Activated CD4-positive, alpha-beta T cell treated with anti-CD3 and anti-CD28 coated beads for 48 hours (primary cell): ENCODE results near the gene ZNF653.
"Not testable (repeated sequence)": the region's sequence is repeated elsewhere in the genome, so short reads cannot be mapped to it uniquely, and the experiment has no call there.

Experiments used
- DNase-seq: peaks from one replicate; pipeline ENCODE4 v3.0.0-alpha.2; 2020

ZNF653 gene

DNA sequence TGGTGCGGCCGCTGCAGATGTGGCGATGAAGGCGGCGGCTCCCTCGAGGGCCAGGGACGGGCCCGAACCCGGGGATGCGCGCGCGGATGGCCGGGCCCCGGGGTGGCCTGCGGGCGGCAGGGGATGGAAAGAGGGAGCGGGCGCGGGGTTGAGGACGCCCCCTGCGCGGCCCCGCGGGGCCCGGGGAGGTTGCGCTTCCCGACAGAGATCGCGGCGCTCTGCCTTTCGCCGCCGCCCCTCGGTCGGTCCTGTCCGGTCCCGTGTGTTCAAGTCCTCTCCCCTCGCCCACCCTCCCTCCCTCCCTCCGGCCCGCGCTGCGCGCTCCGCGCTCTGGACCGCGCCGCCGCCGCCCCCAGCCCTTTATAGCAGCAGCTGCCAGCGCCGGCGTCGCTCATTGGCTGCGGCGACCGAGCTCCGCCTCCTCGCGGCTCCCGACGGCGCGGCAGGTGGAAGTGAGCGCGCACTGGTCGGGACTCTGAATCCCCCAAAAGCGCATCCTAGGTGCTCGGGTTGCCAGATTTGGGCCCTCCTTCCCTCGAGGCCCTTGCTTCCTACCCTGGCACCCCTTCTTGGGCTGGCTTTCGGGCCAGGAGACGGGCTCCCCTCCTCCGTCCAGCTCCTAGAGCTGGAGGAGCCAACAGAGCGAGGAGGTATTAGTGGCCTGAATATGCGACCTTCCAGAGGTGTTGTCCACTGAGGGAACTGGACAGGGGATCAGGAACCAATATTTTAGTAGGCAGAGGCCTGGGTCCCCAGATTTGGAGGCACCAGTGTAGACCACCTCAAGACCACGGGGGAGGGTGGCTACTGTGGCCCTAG lies 24.7 kb downstream of the ZNF653 start, which contains the start of gene ELAVL3:
Gene ELAVL3 (minus strand): TSS at position 332 of the 819 bp plus-strand sequence. CDS start 438 bp downstream, outside the sequence.
- peak; percentile 20 for DNase-seq

DNA sequence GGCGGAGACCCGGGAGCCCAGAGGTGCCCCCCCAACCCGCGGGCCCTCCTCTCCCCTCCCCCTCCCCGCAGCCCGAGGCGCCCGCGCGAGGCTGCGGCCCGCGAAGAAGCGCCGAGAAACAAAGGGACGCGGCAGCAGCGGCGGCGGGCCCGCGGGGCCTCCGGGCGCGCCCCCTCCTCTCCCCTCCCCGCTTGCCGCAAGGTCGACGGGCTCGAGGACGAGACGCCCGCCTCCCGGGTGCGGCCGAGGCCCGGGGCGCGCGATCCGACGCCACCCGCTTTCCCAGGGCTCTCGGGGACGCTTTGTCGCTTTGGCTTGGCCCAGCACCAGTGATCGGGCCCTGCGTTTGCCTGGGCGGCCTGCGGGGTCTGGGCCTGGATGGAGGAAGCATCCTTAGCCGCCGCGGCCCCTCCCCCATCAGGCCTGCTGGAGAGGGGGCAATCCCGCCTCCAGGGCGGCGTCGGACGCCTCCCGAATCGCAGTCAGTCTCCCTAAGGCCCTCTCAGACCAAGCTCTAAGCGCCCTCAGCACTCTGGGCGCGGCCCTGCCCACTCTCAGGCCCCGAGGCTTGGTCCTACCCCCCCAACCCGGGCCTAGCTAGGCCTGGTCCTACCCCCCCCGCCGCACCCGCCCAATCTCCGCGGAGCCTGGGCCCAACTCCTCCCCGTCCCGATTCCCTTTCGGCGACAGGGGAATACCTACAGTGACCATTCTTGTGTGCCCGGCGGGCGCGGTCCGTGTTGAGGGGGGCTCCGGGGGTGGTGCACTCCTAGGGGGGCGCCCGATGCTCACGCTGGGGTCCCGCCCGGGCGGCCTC lies 25.5 kb downstream of the ZNF653 start:
- no peak for DNase-seq

DNA sequence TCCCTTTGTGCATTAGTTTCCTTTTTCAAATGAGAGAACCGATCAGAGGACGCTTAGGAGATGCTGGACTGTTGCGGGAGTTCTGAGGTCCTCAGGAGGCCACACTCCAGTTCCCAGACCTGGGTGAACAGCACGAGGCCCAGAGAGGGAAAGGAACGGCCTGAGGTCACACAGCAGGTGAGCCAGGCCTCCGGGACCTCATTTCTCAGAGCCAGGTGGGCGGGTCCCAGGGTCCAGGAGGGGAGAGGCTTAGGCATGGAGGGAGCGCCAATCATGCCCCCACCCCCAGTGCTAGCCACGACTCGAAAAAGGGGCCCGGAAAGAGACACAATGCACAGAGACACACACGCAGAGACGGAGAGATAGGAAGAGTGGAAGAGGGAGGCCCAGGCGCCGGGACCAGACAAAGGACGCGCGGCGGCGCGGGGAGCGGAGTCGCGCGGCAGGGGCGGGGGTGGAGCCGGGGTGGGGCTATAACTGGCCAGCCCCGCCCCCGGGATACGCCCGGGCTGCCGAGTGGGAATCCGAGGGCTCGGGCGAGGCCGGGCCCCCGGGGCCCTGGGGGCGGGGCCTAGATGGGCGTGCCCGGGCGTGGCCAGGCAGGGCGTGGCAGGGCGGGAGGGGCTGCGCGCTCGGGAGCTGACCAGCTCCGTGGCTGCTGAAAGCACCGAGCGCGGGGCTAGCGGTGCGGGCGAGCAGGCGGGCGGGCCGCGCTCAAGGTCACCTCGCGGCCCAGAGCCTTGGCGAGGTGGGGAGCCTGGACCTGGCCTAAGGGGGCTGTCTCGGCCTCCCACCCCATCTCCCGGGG lies 26.3 kb downstream of the ZNF653 start:
- DNase-seq, result peak; percentile 64

DNA sequence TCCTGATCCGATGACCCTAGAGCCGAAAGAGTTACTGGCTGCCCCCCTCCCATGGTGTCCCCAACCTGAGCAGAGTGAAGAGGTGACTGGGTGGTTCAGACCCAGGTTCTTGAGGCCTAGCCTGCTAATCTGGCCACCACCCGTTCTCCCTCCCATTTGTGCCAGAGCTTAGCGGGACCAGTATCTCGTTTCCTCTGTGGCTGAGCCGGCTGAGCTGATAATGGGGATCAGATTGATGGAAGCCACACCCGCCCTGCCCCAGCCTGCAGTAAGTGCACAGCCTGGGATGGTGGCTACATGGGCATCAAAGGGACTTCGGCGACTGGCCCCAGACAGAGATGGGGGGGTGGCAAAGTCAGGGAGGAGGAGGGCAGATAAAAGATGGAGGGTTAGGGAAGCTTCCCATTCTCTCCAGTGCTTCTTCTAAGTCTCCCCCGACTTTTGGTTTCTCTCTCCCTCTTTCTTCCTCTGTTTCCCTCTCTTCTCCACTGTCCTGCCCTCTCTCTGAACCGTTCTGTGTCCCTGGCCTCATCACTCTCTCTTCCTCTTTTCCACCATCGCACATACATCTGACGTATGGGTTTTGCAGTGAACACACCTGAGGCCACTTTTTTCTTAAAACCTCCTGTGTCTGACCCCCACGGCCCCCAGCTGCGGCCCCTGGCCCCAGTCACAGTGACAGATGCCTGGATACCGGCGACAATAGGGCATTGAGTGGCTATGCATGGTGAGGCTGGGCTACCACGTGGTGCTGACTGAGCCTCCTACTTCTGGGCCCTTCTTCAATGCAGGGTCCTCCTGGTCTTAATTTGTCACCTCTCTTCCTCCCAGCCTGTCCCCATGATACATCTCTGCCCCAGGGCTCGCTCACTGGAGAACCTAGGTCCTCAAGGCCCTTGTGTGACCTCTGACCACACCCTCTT lies 27.2 kb downstream of the ZNF653 start:
- DNase-seq, result no peak

DNA sequence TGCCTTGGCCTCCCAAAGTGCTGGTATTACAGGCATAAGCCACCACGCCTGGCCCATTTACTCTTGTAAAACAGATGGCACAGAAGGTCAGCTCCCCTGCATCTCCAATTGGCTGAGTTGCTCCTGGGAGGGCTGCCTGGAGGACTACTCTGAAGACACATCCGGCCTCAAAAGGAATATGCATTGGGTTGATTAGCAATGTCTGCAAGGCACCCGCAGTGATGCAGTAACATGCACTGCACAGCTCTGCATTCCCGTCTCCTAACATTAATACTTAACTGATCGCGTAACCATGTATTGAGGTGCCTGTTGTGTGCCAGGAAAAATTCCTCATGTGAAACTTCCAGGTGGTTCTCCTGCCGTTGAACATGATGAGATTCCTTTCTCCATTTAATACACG lies 29.8 kb downstream of the ZNF653 start:
- DNase-seq, result no peak

DNA sequence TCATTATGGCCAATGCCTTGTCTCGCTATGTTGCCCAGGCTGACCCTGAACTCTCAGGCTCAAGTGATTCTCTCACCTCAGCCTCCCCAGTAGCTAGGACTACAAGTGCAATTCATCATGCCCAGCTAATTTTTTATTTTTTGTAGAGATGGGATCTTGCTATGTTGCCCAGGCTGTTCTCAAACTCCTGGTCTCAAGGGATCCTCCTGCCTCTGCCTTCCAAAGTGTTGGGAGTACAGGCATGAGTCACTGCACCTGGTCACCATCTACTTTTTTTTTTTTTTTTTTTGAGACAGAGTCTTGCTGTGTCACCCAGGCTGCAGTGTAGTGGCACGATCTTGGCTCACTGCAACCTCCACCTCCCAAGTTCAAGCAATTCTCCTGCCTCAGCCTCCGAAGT lies 30.3 kb downstream of the ZNF653 start:
- DNase-seq, result not testable (repeated sequence)

DNA sequence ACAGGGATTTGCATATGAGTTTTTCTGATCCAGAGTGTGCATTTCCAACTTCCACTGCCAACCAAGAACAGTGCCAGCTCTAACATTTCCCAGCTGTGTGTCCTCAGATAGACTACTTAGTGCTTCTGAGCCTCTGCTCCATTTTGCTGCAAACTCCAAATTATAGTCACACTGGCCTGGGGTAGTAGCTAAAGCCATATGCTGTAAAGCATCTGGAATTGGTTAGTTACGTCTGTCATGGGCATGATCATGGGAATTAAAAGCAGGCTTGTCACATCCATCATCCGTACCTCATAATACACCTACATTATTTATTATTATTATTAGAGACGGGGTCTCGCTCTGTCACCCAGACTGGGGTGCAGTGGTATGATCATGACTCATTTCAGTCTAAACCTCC lies 31.9 kb downstream of the ZNF653 start:
- DNase-seq, result no peak

DNA sequence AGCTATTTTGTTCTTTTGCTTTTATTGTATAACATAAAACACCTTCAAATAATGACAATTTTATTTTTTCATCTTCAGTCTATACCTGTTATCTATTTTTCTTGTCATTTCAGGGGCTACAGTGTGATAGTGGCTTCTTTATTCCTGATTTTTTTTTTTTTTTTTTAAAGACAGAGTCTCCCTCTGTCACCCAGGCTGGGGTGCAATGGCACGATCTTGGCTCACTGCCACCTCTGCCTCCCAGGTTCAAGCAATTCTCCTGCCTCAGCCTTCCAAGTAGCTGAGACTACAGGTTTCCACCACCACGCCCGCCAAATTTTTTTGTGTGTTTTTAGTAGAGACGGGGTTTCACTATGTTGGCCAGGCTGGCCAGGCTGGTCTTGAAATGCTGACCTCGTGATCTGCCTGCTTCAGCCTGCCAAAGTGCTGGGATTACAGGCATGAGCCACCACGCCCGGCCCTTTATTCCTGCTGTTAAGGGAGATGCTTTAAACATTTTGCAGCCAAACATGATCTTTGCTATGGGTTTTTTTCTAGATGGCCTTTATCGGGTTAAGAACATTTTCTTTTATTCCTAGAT lies 37.3 kb downstream of the ZNF653 start:
- DNase-seq, result not testable (repeated sequence)

DNA sequence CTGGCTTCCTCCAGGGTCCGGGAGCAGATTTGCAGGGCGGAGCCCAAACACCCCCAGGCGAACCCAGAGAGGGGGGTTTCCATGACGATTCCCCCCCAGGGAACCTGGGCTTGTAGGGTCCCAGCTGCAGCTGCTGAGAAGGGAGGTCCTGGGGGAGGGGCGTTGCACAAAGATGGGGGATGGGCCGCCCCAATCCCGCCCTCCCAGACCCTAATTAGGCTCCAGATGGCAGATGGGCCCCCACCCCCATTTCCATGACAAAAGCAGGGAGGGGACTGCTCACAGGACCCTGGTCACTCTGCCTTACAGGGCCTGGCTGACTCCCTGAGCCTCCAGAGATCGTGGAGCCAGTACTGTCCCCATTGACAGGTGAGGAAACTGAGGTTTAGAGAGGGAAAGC lies 40.0 kb downstream of the ZNF653 start:
- no peak for DNase-seq

DNA sequence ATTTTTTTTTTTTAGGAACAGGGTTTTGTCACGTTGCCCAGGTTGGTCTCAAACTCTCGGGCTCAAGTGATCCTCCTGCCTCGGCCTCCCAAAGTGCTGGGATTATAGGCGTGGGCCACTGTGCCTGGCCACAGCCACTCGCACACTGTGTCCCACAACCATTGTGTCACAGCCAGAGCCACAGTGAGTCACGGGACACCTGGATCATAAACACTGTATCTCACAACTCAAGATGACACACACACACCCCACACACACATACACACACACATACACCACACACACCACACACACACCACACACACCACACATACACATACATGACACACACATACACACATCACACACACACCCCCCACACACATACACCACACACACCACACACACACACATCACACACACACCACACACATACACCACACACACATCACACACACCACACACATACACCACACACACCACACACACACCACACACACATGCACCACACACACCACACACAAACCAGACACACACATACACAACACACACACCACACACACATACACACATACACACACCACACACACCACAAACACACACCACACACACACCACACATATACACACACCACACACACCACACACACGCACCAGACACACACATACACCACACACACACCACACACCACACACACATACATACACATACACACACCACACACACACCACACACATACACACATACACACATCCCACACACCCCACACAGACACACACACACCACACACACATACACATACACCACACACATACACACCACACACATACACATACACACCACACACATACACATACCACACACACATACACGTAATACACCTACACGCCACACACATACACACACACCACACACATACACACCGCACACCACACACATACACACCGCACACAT lies 41.0 kb downstream of the ZNF653 start:
- DNase-seq, result no peak

DNA sequence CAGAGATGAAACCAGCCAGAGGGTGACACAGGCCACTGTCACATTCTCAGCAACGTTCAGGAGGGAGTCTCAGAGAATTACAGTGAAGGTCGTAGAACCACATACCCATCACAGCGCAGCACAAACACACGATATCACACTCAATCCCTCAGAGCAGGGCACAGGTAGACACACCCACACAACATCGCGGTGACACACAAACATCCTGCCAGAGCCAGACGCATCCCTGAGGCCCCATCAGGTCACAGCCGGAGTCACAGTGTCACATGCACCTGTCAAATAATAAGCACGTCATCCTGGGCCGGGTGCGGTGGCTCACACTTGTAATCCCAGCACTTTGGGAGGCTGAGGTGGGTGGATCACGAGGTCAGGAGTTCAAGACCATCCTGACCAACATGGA lies 42.2 kb downstream of the ZNF653 start:
- peak; percentile 34 for DNase-seq

DNA sequence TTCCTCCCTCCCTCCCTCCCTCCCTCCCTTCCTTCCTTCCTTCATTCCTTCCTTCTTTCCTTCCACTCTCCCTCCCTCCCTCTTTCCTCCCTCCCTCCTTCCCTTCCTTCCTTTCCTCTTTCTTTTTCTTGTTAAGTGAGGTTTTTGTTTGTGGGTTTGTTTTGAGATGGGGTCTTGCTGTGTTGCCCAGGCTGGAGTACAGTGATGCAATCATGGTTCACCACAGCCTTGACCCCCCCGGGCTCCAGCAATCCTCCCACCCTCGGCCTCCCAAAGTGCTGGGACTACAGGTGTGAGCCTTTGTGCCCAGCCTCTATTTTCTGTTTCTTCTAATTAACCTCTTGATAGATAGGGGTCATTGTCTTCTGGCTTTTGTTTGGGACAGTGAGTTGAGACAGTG lies 44.2 kb downstream of the ZNF653 start:
- DNase-seq, result no peak

DNA sequence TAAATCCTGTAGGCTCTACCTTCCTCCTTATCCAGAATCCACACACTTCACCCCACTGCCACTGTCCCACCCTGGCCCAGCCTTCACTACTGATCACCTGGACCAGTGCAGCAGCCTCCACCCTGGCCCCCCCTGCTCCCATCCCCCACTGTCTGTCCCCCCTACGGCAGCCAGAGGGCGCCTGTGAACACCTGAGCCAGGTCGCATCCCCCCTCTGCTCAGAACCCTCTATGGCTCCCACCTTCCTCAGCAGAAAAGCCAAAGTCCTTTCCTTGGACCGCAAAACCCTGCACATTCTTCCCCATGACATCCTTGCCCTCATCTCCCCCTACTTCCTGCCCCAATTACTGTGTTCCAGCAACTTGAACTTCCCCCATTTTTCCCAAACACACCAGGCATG lies 45.4 kb downstream of the ZNF653 start:
- peak; percentile 36 for DNase-seq

DNA sequence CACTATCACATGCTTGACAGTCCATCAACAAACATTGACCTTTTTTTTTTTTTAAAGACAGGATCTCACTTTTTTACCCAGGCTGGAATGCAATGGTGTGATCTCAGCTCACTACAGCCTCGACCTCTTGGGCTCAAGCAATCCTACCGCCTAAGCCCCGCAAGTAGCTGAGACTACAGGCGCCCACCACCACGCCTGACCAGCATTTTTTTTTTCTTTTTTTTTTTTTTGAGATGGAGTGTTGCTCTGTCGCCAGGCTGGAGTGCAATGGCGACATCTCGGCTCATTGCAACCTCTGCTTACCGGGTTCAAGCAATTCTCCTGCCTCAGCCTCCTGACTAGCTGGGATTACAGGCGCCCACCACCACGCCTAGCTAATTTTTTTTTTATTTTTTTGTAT lies 46.7 kb downstream of the ZNF653 start:
- DNase-seq, result not testable (repeated sequence)

DNA sequence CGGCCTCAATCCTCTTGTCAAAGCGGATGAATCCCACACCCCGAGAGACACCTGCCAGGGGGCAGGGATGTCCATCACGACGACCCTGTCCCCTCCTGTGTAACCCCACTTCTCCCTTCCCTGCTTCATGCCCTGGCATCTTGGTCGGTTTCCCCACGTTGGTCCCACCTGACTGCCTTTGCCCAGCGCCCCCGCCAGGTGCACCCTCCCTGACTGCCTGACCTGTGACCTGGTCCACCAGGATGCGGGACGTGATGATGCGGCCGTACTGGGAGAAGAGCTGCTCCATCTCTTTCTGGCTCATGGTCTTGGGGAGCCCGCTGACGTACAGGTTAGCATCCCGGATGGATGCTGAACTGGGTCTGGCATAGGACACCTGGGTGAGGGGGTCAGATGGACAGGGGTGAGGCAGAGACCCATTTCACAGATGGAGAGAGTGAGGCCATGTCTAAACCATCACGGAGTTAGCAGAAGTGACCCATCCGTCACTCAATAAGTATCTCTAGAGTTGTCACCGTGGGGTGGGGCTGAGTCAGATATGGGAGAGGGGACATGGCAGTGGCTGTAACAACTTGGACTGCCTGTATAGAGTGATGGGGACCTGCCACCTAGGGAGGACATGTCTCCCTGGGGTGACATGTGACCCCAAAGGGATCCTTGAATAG lies 47.3 kb downstream of the ZNF653 start:
- DNase-seq, result no peak

DNA sequence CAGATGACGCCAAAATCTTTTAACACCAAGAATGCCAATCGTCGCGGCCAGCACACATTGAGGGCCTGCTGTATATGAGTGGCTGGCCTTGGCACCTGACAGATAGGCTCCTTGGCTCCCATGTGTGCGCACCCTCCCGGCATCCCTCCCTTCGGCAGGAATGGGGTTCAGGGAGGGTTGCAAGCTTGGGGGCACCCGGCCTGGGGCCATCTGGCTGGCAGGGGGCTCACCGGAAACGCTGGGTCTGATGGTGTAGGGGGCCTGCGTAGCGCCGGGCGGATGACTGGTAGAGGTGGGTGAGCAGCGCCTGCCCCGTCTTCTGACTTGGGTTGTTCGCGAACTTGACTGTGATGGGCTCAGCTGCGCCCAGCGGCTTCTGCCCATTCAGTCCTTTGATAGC lies 47.8 kb downstream of the ZNF653 start:
- DNase-seq, result no peak

DNA sequence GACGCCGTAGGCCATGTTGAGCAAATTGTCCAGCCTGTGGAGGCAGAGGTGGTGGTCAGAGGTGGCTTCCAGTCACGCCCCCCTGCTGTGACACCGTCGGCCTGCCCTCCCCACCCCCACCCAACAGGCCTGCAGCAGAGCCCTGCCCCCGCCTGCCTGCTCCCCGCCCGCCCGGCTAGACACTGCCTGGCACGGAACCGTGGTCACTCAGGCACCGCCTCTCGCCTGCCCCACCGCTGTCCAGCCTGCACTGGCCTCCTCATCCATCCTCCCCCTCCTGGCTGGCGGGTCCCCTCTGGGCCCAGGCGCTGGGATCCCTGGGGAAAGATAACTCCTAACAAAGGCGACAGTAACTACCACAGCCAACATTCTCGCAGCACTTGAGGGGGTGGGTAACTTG lies 48.5 kb downstream of the ZNF653 start:
- no peak for DNase-seq

DNA sequence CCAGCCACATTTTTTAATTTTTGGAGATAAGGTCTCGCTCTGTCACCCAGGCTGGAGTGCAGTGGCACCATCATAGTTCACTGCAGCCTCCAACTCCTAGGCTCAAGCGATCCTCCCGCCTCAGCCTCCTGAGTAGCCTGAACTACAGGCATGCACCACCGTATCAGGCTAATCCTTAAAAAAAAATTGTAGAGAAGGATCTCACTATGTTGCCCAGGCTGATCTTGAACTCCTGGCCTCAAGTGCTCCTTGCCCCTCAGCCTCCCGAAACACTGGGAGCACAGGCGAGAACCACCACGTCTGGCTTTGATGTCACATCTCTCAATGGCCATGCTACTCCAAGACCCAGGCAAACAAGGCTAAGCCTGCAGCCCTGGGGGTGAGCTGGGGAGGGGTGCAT lies 49.0 kb downstream of the ZNF653 start:
- DNase-seq, result no peak

DNA sequence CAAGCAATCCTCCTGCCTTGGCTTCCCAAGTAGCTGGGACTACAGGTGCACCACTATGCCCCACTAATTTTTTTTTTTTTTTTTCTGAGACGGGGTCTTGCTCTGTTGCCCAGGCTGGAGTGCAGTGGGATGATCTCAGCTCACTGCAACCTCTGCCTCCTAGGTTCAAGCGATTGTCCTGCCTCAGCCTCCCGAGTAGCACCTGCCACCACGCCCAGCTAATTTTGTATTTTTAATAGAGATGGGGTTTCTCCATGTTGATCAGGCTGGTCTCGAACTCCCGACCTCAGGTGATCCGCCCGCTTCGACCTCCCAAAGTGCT lies 50.4 kb downstream of the ZNF653 start:
- DNase-seq, result not testable (repeated sequence)
